Ishikawa (cell line): ENCODE results near the gene SNRNP48.
A peak's percentile ranks its signal among the peaks of the same experiment; 100 is the strongest.

ENCODE experiments used
- CEBPB ChIP-seq: IDR thresholded peaks from 2 replicates; pipeline ENCODE4 v1.6.1; 2012
- CREB1 ChIP-seq: IDR thresholded peaks from 2 replicates; pipeline ENCODE4 v1.6.1; 2012; ENCODE audit warnings: low read depth
- EGR1 ChIP-seq: IDR thresholded peaks from 2 replicates; pipeline ENCODE4 v1.6.1; 2012
- EP300 ChIP-seq: IDR thresholded peaks from 2 replicates; pipeline ENCODE4 v1.6.1; 2012; ENCODE audit warnings: borderline replicate concordance
- FOXM1 ChIP-seq: IDR thresholded peaks from 2 replicates; pipeline ENCODE4 v1.6.1; 2012; ENCODE audit warnings: low read depth, borderline replicate concordance
- NFIC ChIP-seq: IDR thresholded peaks from 2 replicates; pipeline ENCODE4 v1.6.1; 2012
- RAD21 ChIP-seq: IDR thresholded peaks from 2 replicates; pipeline ENCODE4 v1.6.1; 2012; ENCODE audit warnings: low read depth
- TAF1 ChIP-seq: IDR thresholded peaks from 2 replicates; pipeline ENCODE4 v1.6.1; 2012; ENCODE audit warnings: low read depth, mild to moderate bottlenecking
- TCF12 ChIP-seq: IDR thresholded peaks from 2 replicates; pipeline ENCODE4 v1.6.1; 2012; ENCODE audit warnings: low read depth
- TEAD4 ChIP-seq: IDR thresholded peaks from 2 replicates; pipeline ENCODE4 v1.6.1; 2012
- YY1 ChIP-seq: IDR thresholded peaks from 2 replicates; pipeline ENCODE4 v1.6.1; 2012; ENCODE audit warnings: low read depth
- ZBTB7A ChIP-seq: IDR thresholded peaks from 2 replicates; pipeline ENCODE4 v1.6.1; 2012; ENCODE audit warnings: low read depth
- TF ChIP-seq, protein P1 (sequence below): IDR thresholded peaks from 2 replicates; pipeline ENCODE4 v1.6.1; 2012
- TF ChIP-seq, protein P2 (sequence below): IDR thresholded peaks from 2 replicates; pipeline ENCODE4 v1.6.1; 2012
- TF ChIP-seq, protein P3 (sequence below): IDR thresholded peaks from 2 replicates; pipeline ENCODE4 v1.6.1; 2012; ENCODE audit warnings: low read depth, mild to moderate bottlenecking

The SNRNP48 gene

DNA sequence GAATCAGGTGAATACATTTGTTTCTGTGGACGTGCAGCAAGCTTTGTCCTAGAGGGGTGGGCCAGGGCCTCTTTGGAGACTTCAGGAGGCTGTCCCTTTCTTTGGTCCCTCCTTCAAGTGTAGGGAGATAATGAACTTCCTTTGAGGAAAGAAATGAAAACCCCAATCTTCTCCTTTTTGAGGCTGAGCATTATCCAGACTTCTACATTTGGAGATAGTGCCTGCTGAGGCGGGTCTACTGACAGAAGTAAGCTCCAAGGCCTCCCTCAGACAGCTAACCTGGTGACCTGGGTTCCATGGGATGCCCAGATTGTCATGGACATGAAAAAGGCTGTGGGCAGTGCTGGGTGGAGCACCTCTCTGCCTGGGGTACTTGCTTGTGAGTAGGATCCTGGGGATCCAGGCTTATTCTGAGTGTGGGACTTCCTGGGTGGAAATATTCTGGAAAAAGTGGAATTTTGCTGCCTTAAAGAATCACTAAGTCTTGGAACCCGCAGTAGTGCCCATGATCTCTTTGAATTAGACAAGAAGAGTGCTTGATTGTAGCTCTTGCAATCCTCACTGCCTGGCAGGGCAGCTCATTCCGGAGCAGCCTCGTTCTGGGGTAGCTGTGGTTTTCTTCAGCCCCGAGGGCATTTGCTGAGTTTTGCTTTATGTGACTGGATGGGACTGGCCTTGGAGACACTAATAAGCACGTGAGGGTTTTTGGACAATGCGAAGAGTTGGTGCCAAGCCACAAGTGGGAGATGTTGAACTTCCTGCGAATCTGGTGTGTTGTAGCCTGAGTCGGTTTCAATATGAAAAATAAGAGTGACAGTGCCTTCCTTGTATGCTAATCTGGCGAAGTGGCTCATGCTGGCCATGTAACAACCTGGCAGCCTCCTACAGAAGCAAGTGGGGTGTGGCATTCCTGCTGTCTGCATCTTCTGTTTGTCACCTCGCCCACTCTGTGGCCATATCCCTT, 28.1 kb downstream of the SNRNP48 start:
- TF ChIP-seq ZBTB7A (no peak), YY1 (no peak), EGR1 (no peak), FOXM1 (no peak), EP300 (no peak), NFIC (peak; percentile 75), RAD21 (peak; percentile 22; the same call in 1 of the 2 replicates), CREB1 (no peak), CEBPB (no peak), TCF12 (peak; percentile 55), TEAD4 (no peak), TAF1 (0 out of 2 replicates have a peak, but pooled peaks have one; percentile 24)
- TF ChIP-seq, protein P1, sequence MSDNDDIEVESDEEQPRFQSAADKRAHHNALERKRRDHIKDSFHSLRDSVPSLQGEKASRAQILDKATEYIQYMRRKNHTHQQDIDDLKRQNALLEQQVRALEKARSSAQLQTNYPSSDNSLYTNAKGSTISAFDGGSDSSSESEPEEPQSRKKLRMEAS, result 0 out of 2 replicates have a peak, but pooled peaks have one; percentile 14
- TF ChIP-seq, protein P2, sequence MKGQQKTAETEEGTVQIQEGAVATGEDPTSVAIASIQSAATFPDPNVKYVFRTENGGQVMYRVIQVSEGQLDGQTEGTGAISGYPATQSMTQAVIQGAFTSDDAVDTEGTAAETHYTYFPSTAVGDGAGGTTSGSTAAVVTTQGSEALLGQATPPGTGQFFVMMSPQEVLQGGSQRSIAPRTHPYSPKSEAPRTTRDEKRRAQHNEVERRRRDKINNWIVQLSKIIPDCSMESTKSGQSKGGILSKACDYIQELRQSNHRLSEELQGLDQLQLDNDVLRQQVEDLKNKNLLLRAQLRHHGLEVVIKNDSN, result peak; percentile 75
- TF ChIP-seq, protein P3, sequence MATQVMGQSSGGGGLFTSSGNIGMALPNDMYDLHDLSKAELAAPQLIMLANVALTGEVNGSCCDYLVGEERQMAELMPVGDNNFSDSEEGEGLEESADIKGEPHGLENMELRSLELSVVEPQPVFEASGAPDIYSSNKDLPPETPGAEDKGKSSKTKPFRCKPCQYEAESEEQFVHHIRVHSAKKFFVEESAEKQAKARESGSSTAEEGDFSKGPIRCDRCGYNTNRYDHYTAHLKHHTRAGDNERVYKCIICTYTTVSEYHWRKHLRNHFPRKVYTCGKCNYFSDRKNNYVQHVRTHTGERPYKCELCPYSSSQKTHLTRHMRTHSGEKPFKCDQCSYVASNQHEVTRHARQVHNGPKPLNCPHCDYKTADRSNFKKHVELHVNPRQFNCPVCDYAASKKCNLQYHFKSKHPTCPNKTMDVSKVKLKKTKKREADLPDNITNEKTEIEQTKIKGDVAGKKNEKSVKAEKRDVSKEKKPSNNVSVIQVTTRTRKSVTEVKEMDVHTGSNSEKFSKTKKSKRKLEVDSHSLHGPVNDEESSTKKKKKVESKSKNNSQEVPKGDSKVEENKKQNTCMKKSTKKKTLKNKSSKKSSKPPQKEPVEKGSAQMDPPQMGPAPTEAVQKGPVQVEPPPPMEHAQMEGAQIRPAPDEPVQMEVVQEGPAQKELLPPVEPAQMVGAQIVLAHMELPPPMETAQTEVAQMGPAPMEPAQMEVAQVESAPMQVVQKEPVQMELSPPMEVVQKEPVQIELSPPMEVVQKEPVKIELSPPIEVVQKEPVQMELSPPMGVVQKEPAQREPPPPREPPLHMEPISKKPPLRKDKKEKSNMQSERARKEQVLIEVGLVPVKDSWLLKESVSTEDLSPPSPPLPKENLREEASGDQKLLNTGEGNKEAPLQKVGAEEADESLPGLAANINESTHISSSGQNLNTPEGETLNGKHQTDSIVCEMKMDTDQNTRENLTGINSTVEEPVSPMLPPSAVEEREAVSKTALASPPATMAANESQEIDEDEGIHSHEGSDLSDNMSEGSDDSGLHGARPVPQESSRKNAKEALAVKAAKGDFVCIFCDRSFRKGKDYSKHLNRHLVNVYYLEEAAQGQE, result no peak

DNA sequence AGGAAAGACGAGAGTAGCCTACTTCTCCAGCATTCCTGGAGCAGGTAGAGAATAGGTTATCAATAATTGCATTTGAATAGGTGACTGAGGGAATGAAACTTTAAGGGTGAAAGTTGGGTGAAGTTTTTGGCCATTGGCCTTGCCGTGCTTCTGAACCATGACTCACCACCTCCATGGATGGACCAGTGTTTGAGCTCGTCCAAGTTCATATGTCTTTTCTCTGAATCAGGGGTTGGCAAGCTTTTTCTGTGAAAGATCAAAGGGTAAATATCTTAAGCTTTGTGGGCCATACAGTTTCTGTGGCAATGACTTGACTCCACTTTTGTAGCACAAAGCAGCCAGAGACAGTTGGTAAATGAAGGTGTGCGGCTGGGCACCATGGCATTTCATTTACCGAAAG, 31.8 kb downstream of the SNRNP48 start:
- TF ChIP-seq EGR1 (no peak), TAF1 (no peak), FOXM1 (no peak), CEBPB (no peak), CREB1 (no peak), YY1 (no peak), EP300 (no peak), RAD21 (no peak), ZBTB7A (no peak), NFIC (no peak), TCF12 (no peak), TEAD4 (no peak)
- TF ChIP-seq, protein P2, result no peak
- TF ChIP-seq, protein P3, result no peak
- TF ChIP-seq, protein P1, result no peak

DNA sequence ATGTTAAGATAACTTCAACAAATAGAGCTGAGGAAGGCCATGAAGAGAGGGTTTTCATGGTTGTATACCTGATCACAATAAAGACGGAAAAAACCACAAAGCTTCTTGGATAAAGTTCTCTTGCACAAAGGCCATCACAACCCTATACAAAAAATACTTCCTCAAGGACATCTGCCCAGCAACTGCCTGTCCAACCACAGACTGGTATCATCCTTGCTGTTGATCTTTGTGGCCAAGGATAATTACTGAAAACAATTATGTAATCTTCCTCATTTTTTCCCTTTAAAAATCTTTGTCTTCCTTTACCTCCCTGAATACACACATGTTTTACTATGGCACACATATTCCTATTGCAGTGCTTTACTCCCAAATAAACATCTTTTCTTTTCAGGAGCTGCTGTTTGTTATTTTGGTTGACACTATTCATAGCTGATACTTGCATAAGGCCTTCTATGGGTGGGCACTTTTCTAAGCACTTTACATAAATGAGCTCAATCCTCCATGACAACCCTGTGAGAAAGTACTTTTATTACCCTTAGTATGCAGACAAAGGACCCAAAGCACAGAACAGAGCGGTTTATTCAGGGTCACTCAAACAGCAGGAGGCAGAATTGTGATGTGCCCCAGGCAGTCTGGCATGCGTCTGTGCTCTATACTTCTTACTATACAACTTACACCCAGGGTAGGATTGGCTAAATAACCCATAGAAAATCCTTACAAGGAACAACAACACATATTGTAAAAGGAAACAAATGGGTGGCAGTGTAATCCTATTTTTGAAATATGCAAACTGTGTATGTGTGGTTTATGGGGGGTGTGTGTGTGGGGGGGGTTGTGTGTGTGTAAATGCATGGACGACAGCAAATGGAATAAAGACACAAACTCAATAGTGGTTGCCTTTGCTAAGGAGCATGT, 35.1 kb downstream of the SNRNP48 start:
- TF ChIP-seq RAD21, result peak; percentile 17; the same call in 1 of the 2 replicates
- TF ChIP-seq NFIC, result no peak

DNA sequence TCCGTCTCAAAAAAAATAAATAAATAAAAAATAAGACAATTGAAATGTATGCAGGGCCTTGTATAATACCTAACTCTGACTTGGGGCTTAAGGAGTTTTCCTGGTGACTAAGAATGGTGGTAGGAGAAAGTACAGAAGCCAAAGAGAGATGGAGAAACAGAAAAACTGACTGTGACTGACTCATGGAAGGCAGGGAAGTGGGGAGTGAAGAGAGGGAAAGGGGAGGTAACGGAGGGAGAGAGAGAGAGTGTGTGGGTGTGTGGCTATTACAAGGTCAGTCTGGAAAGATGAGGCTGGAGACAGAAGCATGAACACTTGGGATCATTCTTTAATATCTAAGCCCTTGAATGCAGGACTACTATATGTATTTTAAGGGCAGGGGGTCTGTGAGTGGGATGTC, 38.5 kb downstream of the SNRNP48 start:
- TF ChIP-seq, protein P1, result no peak
- TF ChIP-seq, protein P2, result no peak
- TF ChIP-seq, protein P3, result no peak
- TF ChIP-seq NFIC, result no peak
- TF ChIP-seq EGR1, result no peak
- TF ChIP-seq CREB1, result no peak
- no peak for TF ChIP-seq CEBPB
- no peak for TF ChIP-seq TEAD4
- no peak for TF ChIP-seq TCF12
- TF ChIP-seq RAD21, result no peak
- no peak for TF ChIP-seq TAF1
- TF ChIP-seq ZBTB7A, result no peak
- TF ChIP-seq FOXM1, result no peak
- no peak for TF ChIP-seq YY1
- no peak for TF ChIP-seq EP300
